HL-60/S4 treated with phorbol 12-myristate 13-acetate at 8.2 ng/mL for 4 days and 3 days (cell line): ENCODE results near the gene CGB7.
"Not testable (repeated sequence)": the region's sequence is repeated elsewhere in the genome, so short reads cannot be mapped to it uniquely, and the experiment has no call there.

Experiments
- in situ Hi-C: fragments of 300-500 bp; cut with MboI; formaldehyde crosslinking; loops from 2 replicates; pipeline ENCODE4 v1.15.0; 2022; ENCODE audit warnings: low sequenced_read_pairs

CGB7 gene

GRCh38 chr19:49042666-49043065 lies 14.9 kb downstream of the CGB7 start:
- in situ Hi-C loops, result not testable (repeated sequence)

- in situ Hi-C loops, result no loop called here
Observed at GRCh38 chr19:49042177-49042576, 15.4 kb downstream of the CGB7 start.

- in situ Hi-C loops, result not testable (repeated sequence)
Observed at GRCh38 chr19:49039736-49040135, 17.8 kb downstream of the CGB7 start.

- in situ Hi-C loops, result not testable (repeated sequence)
Observed at GRCh38 chr19:49038557-49039276, 18.8 kb downstream of the CGB7 start.

GRCh38 chr19:49038111-49038510 lies 19.4 kb downstream of the CGB7 start:
- in situ Hi-C loops, result not testable (repeated sequence)

- in situ Hi-C loops, result not testable (repeated sequence)
Observed at GRCh38 chr19:49036815-49037214, 20.7 kb downstream of the CGB7 start, which contains the start of gene CGB1. Gene CGB1, minus strand, starts transcription at chr19:49036895. Its CDS starts 184 bp downstream, at chr19:49036711.

GRCh38 chr19:49031642-49032301 lies 25.8 kb downstream of the CGB7 start, which contains the start of gene CGB2:
Gene CGB2, plus strand, starts transcription at chr19:49031890. Its CDS starts 206 bp downstream, at chr19:49032096.
- in situ Hi-C loops, result not testable (repeated sequence)

- in situ Hi-C loops, result not testable (repeated sequence)
Observed at GRCh38 chr19:49030323-49030722, 27.2 kb downstream of the CGB7 start.

- in situ Hi-C loops, result not testable (repeated sequence)
Observed at GRCh38 chr19:49029749-49030148, 27.8 kb downstream of the CGB7 start.

- in situ Hi-C loops, result not testable (repeated sequence)
Observed at GRCh38 chr19:49028686-49029085, 28.9 kb downstream of the CGB7 start.

GRCh38 chr19:49025599-49025998 lies 31.9 kb downstream of the CGB7 start:
- in situ Hi-C loops, result not testable (repeated sequence)

GRCh38 chr19:49025088-49025487 lies 32.5 kb downstream of the CGB7 start:
- in situ Hi-C loops, result not testable (repeated sequence)

- in situ Hi-C loops, result not testable (repeated sequence)
Observed at GRCh38 chr19:49024233-49024632, 33.3 kb downstream of the CGB7 start, which contains the start of gene CGB3. Gene CGB3, minus strand, starts transcription at chr19:49024333. Its CDS starts 362 bp downstream, at chr19:49023971.

GRCh38 chr19:49022116-49022515 lies 35.4 kb downstream of the CGB7 start:
- in situ Hi-C loops, result no loop called here

GRCh38 chr19:49020931-49021895 lies 36.3 kb downstream of the CGB7 start:
- in situ Hi-C loops, result no loop called here

GRCh38 chr19:49020342-49020741 lies 37.2 kb downstream of the CGB7 start:
- in situ Hi-C loops, result no loop called here

- in situ Hi-C loops, result no loop called here
Observed at GRCh38 chr19:49019242-49019932, 38.2 kb downstream of the CGB7 start.

GRCh38 chr19:49018388-49019241 lies 38.9 kb downstream of the CGB7 start:
- in situ Hi-C loops, result not testable (repeated sequence)

- in situ Hi-C loops, result no loop called here
Observed at GRCh38 chr19:49017666-49018351, 39.7 kb downstream of the CGB7 start.
